Activated T-helper 1 cell treated with anti-CD3 and anti-CD28 coated beads, Interleukin-2, amount 50 U/mL, for 16 hours (primary cell): ENCODE results near the gene MIPOL1.
"Not testable (repeated sequence)": the region's sequence is repeated elsewhere in the genome, so short reads cannot be mapped to it uniquely, and the experiment has no call there.

Experiments
- DNase-seq, 2 donors: peaks; one replicate each; pipeline ENCODE4 v3.0.0-alpha.2; 2020; ENCODE audit warnings: low read depth in 1 of 2, low spot score in 1 of 2

Gene MIPOL1

GRCh38 chr14:37187294-37187693 lies 10.4 kb upstream of the MIPOL1 start:
- no peak for DNase-seq

- not testable (repeated sequence) for DNase-seq
Measured at GRCh38 chr14:37187840-37188577, 9.7 kb upstream of the MIPOL1 start.

DNA sequence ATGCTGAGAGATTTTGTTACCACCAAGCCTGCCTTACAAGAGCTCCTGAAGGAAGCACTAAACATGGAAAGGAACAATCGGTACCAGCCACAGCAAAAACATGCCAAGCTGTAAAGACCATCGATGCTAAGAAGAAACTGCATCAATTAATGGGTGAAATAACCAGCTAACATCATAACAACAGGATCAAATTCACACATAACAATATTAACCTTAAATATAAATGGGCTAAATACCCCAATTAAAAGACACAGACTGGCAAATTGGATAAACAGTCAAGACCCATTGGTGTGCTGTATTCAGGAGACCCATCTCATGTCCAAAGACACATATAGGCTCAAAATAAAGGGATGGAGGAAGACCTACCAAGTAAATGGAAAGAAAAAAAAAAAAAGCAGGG lies 8.0 kb upstream of the MIPOL1 start:
- not testable (repeated sequence) for DNase-seq

GRCh38 chr14:37194698-37195097 lies 3.0 kb upstream of the MIPOL1 start:
- DNase-seq = no peak

GRCh38 chr14:37195327-37195726 lies 2.4 kb upstream of the MIPOL1 start:
- DNase-seq = no peak

- DNase-seq = no peak
Measured at GRCh38 chr14:37196604-37197420, 925 bp upstream of the MIPOL1 start.

- no peak for DNase-seq
Measured at GRCh38 chr14:37198273-37198598, 499 bp downstream of the MIPOL1 start.

DNA sequence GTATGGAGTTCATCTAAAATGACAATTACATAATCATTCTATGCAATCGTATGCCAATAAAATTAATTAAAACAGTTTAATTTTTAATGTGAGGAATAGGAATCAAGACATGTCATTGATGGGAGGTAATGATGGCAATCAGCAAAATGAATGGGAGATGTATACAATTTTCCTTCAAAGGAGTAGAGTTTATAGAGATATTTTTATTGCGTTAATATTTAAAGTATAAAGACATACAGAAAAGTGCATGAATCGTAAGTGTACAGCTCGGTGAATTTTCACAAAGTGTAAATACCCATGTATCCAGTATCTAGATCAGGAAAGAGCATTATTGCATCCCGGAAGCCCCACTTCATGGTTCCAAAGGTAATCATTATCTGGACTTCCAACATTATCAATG lies 1.2 kb downstream of the MIPOL1 start:
- no peak for DNase-seq

- DNase-seq = no peak
Measured at GRCh38 chr14:37201724-37202123, 4.0 kb downstream of the MIPOL1 start.

- no peak for DNase-seq
Measured at GRCh38 chr14:37202265-37202664, 4.5 kb downstream of the MIPOL1 start.

GRCh38 chr14:37202812-37203211 lies 5.1 kb downstream of the MIPOL1 start:
- DNase-seq = no peak

- DNase-seq = no peak
Measured at GRCh38 chr14:37203423-37203822, 5.7 kb downstream of the MIPOL1 start.

- DNase-seq = not testable (repeated sequence)
Measured at GRCh38 chr14:37205623-37206605, 8.2 kb downstream of the MIPOL1 start.

DNA sequence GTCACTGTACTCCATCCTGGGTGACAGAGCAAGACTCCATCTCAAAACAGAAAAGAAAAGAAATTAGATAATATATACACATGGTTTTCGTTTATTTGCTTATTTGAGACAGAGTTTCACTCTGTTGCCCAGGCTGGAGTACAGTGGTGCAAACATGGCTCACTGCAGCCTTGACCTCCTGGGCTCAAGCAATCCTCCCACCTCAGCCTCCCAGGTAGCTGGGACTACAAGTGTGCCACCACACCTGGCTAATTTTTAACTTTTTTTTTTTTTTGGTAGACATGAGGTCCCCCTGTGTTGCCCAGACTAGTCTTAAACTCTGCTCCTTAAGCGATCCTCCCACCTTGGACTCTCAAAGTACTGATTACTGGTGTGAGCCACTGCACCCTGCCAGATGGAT lies 11.9 kb downstream of the MIPOL1 start:
- not testable (repeated sequence) for DNase-seq

GRCh38 chr14:37210448-37210847 lies 12.7 kb downstream of the MIPOL1 start:
- DNase-seq = no peak

DNA sequence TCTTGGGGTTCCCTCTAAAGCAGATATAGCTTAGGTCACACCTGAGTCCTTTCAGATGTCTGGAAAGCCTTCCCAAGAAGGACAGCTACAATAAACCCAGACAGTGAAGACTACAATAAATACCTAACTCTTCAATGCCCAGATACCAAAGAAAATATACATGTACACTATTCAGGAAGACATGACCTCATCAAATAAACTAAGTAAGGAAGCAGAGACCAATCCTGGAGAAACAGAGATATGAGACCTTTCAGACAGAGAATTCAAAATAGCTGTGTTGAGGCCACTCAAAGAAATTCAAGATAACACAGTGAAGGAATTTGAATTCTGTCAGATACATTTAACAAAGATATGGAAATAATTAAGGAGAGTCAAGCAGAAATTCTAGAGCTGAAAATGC lies 15.3 kb downstream of the MIPOL1 start:
- DNase-seq = no peak

DNA sequence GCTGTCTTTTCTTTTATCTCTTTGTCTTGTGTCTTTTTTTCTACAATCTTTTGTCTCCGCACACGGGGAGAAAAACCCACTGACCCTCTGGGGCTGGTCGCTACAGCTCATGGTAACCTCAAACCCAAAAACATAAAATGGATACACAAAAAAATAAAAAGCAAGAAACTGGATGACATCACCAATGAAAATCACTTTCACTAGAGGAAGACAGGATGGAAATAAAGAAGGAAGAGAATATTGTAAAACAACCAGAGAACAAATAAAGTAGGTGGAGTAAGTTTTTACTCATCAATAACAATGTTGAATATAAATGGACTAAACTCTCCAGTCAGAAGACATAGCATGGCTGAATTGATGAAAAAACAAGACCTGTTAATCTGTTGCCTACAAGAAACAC lies 17.6 kb downstream of the MIPOL1 start:
- no peak for DNase-seq

GRCh38 chr14:37221073-37221472 lies 23.3 kb downstream of the MIPOL1 start:
- no peak for DNase-seq

DNA sequence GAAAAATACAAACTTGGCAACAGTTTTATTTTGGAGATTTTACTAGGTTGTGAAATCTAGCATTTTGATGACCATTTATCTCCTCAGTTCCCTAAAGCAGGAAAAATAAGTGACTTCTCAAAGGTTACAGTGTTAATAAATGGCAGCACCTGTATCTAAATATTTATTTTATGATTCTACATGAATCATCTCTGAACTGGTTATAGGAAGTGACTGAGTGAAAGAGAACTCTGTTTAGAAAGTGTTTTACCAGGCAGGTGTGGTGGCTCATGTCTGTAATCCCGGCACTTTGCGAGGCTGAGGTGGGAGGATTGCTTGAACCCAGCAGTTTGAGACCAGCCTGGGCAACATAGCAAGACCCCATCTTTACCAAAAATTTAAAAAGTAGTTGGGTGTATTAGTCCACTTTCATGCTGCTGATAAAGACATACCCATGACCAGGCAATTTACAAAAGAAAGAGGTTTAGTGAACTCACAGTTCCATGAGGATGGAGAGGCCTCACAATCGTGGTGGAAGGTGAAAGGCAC lies 26.3 kb downstream of the MIPOL1 start:
- DNase-seq = no peak

GRCh38 chr14:37225668-37226067 lies 27.9 kb downstream of the MIPOL1 start:
- DNase-seq = not testable (repeated sequence)

DNA sequence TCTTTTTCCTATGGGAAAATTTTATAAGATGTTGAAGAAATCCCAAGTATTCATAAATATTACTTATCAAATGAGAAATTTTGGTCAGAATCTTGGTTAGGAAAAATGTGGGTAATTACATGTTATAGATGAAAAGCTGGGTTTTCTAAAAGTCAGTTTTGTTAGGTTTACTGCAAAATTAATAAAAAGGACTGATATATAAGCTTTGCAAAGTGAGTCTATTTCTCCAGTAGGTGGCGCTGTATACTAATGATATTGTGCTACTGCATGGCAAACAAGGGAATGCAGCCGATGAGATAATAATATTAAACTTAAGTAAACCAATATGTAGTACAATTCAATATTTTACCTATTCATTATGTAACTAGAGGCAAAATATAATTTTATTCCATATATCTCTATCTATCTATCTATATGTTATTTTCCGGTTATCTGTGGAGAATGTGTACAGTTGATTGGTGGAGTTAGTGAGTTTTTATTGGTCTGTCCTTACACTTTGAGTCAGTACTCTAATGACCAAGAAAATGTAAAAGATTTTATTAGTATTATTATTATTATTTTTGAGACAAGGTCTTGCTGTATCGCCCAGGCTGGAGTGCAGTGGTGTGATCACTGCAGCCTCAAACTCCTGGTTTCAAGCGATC lies 32.9 kb downstream of the MIPOL1 start:
- no peak for DNase-seq
